ENCODE results near the gene ZNF273. TPM values are rescaled to one million over a fixed set of nuclear protein-coding genes. Genes with fewer than 3 reads are reported as not detected.
"Not testable (repeated sequence)": the region's sequence is repeated elsewhere in the genome, so short reads cannot be mapped to it uniquely, and the experiment has no call there.

The ZNF273 gene
- total RNA-seq, 1 donor from 2014 or later = 11.2 TPM

DNA sequence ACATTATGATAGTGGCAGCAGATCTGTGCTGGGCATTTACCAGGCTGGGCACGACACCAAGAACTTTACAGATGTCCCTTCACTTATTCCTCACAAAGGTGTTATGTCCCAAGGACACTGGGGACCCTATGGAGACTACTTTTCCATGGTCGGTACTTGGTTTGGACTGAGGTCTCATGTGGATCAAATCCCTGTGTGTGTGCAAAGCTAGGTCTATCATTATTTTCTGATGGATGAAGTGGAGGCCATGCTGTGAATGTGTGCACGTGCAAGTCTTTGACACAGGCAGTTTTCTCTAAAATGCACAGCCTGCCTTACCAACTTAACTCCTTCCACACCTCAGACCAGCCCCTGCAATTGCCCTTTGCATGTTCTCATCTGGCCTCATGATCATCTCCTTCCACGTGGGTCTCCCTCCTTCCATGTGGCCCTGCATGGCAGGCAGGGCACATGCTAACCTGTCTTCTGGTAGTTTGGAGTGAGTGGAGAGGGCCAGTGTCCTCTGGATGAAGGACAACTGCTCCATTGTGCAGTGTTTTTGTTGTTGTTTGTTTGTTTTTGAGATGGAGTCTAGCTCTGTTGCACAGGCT is 16.0 kb upstream of the ZNF273 start:
- DNase-seq (ENCODE audit: low spot score) = no peak
- intact Hi-C loops (cut with DNase I) = no loop called here
- ATAC-seq = no peak

DNA sequence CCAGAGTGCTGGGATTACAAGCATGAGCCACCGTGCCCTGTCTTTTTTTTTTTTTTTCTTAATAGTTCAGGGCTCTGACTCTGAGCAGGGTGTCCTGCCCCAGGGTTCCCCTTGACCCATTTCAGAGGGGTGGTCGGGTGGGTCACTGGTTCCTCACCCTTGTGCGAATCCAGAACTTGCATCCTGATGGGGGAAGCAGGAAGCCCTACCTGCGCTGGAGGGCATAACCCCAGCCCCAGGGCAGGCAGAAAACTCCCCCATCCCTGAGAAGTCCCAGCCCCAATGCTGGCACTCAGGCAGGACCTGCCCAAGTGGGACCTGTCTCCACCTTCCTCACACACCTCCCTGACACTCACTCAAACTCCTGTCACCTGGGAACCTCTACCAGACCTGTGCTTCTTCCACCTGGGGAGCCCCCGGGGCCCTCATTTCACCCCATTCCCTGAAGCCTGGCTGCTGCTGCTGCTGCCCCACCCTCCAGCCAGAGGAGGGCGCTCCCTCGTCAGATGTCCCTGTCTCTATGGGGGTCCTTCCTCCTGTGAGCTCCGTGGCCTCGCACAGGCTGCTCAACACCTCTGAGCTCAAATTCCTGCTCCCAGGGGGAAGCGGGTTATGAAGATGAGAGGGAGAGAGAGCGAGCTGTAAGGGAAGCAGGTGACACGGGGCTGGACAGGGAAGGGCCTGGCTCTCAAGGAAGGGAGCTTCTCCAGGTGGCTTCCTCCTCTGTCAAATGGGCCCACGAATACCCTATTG is 15.1 kb upstream of the ZNF273 start:
- no peak for DNase-seq (ENCODE audit: low spot score)
- intact Hi-C loops (cut with DNase I) = no loop called here
- peak; percentile 27 for ATAC-seq

DNA sequence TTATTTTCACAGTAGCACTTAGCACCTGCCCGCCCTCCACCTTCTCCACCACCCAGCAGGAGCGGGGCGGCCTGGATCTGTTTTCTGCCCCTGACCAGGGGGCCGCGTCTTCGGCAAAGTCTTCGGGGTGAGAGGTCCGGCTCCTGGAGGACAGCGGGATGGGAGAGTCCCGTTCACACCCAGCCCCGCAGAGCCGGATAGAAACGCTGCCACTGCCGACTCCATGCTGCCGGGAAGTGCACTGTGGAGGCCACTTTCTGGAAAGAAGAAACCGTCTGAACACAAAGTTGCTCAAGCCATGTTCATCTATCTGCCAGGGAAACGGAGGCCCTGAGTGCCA is 14.5 kb upstream of the ZNF273 start:
- DNase-seq (ENCODE audit: low spot score) = no peak
- ATAC-seq = peak; percentile 48
- intact Hi-C loops (cut with DNase I) = no loop called here

DNA sequence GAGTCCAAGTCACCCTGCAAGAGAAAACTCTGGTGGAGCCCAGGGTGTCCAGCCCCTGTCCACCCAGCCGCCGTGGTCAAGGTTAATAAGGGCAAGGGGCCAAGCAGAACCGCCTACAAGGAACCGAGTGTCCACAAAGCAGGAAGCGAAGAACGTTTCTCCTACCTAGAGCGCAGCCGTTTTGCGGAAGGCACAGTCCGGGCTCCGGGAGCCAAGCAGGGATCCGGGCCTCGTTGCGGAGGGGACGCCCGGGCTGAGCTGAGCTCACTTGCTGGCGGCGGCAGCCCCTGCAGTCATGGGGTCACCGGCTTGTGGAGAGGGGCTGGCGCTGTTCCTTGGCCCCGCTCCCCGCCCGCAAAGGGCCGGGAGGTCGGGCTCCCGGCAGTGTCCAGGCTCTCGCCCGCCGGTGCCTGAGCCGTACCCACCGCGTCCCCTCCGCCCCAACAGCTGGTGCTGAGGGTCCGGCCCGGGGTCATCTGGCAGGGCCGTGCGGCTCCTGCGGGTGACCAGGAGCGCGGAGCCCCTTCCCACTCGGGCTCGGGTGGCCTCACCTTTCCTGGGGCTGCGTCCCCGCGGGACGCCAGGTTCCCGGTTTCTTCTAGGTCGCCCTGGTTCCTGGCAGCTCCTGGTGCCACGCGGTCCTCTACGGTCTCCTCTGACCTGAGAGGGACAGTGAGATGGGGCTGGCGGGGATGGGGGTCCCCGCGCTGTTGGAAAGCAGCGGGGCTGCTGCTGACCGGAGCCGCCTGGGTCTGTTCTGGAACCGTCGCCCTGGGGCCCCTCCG is 14.0 kb upstream of the ZNF273 start:
- ATAC-seq (peak; percentile 52), DNase-seq (ENCODE audit: low spot score) (no peak)
- intact Hi-C loops (cut with DNase I) = no loop called here

DNA sequence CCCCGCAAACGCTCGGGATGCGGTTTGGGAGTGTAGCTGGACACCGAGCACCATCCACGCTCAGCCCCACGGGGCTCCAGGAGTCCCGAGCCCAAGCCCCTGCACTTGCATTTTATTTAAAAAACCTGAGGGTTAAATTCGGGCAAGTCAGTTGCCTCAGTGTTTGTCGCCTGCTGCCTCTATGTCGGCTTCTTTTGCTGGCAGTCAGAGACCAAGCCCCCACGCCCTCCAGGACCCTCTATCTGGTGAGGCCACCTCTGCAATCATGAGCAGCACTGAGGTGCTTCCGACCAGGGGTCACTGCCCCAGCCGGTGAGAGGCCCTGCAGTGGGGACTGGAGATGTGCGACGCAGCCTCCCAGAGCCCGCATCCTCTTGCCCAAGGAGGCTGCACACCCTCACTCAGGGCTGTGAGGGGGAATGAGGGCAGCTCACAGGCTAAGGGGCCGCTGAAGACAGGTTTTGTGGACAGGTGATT is 13.3 kb upstream of the ZNF273 start:
- intact Hi-C loops (cut with DNase I) = no loop called here
- DNase-seq (ENCODE audit: low spot score) (no peak), ATAC-seq (peak; percentile 14)

DNA sequence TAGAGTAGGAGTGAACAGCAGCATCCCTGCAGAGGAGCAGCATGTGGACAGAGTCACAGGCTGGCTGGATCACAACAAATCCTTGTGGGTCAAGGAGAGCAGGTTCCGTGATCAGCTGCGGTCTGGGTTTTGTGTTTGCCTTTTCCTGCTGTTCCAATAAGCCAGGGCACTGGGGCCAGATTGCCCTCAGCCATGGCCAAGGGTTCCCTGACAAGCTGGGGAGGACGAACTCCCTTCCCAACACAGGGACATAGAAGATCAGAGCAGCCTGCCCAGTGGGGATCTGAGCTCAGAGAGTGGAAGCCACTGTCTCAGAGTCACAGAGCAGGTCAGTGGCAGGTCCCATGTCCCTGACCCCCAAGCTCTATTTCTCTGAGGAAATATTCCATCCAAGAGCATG is 12.8 kb upstream of the ZNF273 start:
- intact Hi-C loops (cut with DNase I); ATAC-seq: not testable (repeated sequence)

DNA sequence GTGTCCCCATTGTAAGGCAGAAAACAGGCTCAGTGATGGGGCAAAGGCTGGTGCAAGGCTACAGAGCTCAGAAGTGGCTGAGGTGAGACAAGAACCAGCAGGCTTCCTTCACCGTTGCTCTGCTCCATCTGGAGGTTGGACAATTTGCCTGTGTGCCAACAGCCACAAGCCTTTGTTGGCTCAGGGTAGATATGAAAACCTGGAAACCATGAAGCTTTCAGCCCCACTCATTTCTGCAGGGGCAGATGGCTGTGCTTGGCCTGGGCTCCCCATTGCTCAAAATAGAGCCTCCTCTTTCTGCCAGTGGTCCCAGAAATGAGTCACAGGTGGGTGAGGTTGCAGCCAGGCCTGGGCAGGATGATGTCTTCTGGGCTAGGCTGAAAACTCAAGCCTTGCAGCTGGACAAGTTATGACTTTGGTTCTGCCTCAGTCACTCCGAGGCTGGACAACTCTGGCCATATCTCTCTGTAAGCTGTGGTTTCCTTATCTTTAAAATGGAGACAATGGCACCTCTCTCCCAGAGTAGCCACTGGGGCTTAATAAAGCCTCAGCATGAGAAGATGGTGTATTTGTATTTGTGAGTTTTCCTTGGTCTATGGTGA is 12.2 kb upstream of the ZNF273 start:
- intact Hi-C loops (cut with DNase I) = no loop called here
- DNase-seq (ENCODE audit: low spot score) = no peak
- ATAC-seq = no peak

More for the DNA sequence above, 12.8 kb upstream of the ZNF273 start:
- not testable (repeated sequence) for DNase-seq (ENCODE audit: low spot score)

DNA sequence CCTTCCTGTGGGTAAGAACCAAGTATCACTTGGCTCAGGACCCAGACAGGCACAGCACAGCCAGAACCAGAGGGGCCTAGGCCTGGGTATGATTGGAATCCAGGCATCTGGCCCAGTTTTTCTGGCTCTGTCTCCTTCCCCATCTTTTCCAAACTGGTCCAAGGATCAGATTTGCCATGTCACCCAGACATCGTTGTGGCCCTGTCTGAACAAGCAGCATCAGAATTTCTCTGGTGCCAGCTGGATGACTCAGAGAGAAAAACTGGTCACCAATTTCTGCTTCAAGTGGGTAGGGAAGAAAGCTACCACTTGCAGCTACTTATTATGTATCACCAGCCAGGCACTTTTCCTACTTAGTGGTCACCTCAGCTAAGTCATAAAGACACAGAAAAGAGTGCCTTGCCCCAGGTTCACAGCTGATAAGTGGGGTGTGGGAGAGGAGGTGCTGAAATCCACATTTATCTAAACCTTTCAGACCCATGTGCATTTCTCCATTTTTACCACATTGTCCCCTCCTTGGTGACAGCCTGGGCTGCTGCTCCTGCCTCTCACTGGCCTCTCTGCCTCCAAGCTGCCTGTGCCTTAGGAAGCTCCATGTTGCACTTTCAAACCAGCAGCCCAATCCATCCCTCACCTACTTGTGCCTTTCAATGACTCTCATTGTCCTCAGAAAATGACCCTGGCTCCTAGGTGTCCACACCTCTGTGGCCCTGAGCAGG is 11.6 kb upstream of the ZNF273 start:
- intact Hi-C loops (cut with DNase I); ATAC-seq; DNase-seq (ENCODE audit: low spot score): not testable (repeated sequence)

DNA sequence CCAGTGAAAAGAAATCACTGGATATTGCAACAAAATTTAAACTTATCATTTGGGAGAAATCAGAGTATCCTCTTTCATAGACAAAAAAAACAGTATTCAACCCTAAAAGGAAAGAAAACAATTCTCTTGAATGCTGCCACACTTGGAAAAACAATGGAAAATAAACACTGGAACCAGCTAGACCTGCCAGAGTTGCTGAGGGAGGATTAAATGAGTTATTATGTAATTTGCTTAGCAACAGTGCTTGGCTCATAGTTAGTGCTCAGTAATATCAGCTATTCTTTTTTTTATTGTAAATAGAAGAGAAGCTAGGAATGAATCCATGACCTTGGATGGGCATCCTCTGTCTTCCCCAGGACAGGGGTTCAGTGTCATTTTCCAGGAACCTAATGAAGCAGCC is 11.0 kb upstream of the ZNF273 start:
- intact Hi-C loops (cut with DNase I) = no loop called here
- ATAC-seq (peak; percentile 64), DNase-seq (ENCODE audit: low spot score) (no peak)

DNA sequence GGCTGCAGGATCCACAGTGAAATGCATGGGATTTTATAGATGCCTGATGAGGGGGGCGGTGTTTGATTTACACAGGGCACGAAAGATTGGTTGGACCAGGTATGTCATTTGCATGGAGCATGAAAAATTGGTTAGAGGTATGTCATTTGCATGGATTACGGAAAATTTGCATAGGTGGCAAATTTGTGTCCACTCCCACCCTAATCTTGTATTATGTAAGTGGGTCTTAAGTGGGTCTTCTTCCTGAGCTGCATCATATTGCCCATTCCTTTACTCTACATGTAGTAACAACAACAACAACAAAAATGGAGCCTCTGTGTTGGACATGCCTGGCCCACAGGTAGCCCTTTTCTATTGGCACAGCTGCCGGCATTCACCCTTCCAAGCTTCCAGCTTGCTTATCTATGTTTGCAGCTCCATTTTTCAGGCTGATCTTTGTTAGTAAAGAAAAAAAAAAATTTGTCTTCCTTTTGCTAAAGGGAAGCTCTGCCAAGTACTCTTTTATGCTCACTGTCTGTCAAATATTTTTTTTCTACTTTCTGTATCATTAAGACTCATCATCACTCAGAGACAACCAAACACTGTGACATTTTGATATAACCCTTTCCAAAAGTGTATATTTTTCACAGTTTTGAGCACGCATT is 10.3 kb upstream of the ZNF273 start:
- intact Hi-C loops (cut with DNase I) = no loop called here
- no peak for DNase-seq (ENCODE audit: low spot score)

DNA sequence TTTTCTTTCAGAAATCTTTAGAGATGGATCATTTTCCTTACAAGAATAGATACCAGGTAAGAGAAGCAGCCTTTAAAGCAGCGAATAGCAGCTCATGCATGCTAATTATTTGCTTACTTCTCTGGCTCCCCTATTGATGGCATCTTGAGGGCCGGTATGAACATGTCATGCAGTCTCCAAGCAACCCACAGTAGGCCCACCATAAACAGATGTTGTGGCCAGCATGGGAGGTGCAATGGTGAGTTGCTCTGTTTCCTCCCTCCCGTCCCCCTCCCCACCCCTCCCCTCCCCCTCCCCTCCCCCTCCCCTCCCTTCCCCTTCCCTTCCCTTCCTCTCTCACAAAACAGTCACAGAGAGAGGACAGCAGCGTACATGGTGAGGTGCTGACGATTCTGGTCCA is 9.7 kb upstream of the ZNF273 start:
- DNase-seq (ENCODE audit: low spot score) = no peak
- intact Hi-C loops (cut with DNase I) = no loop called here
- no peak for ATAC-seq

More for the DNA sequence above, 10.3 kb upstream of the ZNF273 start:
- no peak for ATAC-seq

DNA sequence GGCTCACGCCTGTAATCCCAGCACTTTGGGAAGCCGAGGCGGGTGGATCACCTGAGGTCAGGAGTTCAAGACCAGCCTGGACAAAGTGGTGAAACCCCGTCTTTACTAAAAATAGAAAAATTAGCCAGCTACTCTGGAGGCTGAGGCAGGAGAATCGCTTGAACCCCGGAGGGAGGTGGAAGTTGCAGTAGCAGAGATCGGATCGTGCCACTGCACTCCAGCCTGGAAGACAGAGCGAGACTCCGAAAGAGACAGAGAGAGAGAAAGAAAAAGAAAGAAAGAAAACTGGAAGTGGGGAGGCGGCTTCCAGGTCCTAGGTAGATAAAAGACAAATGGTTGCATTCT is 640 bp upstream of the ZNF273 start:
- ATAC-seq = not testable (repeated sequence)

DNA sequence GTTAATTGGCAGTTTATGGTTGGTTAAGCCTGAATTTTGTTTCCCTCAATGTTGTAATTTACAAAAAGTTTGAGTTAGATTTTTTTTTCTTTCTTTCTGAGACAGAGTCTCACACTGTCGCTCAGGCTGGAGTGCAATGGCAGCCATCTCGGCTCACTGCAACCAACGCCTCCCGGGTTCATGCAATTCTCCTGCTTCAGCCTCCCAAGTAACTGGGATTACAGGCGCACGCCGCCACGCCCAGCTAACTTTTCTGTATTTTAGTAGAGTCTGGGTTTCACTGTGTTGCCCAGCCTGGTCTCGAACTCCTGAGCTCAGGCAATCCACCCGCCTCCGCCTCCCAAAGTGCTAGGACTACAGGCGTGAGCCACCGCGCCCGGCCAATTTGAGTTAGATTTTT is 935 bp downstream of the ZNF273 start:
- ATAC-seq = no peak
- intact Hi-C loops (cut with DNase I) = no loop called here
- no peak for DNase-seq (ENCODE audit: low spot score)

More for the DNA sequence above, 640 bp upstream of the ZNF273 start:
- intact Hi-C loops (cut with DNase I); DNase-seq (ENCODE audit: low spot score): not testable (repeated sequence)

DNA sequence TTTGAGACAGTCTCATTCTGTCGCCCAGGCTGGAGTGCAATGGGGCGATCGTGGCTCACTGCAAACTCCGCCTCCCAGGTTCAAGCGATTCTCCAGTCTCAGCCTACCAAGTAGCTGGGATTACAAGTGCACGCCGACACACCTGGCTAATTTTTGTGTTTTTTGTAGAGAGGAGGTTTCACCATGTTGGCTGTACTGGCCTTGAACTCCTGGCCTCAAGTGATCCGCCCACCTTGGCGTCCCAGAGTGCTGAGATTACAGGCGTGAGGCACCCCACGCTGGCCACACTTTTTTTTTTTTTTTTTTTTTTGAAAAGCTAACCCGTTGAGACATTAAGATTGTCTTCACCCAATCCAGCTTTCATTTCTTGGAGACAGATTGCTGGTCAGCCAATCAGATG is 2.1 kb downstream of the ZNF273 start:
- DNase-seq (ENCODE audit: low spot score) (no peak), ATAC-seq (no peak)
- intact Hi-C loops (cut with DNase I) = no loop called here

DNA sequence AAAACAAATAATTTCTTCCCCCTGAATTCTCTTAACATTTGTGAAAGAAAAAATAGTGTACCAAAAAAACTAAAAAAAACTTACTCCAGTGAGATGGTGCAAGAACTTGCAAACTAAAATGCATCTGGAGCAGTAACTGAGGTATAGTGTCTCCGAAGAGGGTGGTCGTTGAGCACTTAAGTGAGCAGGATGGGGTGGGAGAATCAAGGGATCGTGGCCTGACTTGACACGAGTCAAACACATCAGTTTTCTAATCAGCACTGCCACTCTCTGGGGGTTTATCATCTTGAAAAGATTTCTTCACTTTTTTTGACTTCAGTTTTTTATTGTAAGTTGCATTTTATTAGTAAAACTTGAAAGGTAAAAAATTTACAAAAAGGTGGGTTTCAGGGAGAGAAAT is 2.5 kb downstream of the ZNF273 start:
- no peak for DNase-seq (ENCODE audit: low spot score)
- no peak for ATAC-seq
- intact Hi-C loops (cut with DNase I) = no loop called here

DNA sequence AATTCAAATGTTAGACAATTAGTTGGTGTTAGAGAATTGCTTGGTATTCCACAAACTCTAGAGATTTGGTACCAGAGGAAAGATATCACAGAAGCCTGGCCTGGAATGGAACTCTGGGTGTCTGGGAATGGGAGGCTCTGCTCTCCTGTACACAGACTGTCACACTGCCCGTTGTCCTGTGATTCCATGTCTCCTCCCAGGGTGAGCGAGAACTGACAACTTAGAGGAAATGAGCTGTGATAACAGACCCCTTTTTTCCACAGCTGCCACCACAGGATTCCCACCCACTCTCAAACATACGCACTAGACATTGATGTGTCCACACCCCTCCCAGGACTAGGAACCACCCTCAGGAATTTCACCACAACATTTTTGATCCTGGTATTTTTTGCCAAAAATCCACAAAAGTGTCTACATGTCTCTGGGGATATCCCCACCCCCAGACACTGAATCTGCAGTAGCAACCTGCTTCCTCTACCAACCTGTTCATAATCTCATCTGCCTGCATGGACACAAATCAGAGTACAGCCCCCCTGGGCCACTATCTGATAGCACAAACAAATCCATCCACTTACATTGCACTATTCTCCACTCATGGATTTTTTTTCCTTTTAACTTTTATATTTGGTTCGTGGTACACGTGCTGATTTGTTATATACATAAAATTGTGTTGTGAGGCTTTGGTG is 4.7 kb downstream of the ZNF273 start:
- no peak for DNase-seq (ENCODE audit: low spot score)
- intact Hi-C loops (cut with DNase I) = no loop called here
- ATAC-seq = no peak

DNA sequence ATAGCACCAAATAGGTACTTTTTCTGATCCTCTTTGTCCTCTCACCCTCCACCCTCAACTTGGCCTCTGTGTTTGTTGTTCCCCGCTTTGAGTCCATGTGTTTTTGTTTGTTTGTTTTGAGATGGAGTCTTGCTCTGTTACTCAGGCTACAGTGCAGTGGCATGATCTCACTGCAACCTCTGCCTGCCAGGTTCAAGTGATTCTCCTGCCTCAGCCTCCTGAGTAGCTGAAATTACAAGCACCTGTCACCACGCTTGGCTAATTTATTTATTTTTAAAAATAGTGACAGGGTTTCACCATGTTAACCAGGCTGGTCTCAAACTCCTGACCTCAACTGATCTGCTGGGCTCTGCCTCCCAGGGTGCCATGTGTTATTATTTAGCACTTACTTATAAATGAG is 5.3 kb downstream of the ZNF273 start:
- ATAC-seq (no peak), DNase-seq (ENCODE audit: low spot score) (no peak)
- intact Hi-C loops (cut with DNase I) = no loop called here

DNA sequence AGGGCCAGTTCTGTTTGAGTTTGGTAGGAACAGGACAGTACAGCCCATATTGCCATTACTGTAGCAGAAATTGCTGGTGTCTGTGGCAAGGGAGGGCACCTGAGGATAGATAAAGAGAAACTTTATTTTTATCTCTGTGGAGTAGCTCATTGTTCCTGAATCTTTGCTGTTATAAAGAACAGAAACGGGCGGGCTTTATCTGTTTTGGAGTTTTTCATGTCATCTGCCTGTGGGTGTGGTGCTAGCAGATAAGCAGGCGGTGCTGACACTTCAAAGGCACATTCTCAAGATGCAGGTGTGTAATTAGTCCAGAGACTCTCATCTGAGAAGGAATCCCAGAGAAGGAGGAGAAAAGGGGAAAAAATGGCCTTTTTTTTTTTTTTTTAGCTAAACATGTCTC is 11.5 kb downstream of the ZNF273 start:
- intact Hi-C loops (cut with DNase I) = no loop called here
- no peak for DNase-seq (ENCODE audit: low spot score)
- ATAC-seq = no peak
